Vagina (tissue), 2 donors: ENCODE results near the gene KIF2A. TPM values are rescaled to one million over a fixed set of nuclear protein-coding genes. Genes with fewer than 3 reads are reported as not detected.

ENCODE experiments used
- DNase-seq, 2 donors: peaks; one replicate each; pipeline ENCODE4 v3.0.0-alpha.2; 2017; ENCODE audit errors: extremely low spot score in 2 of 2
- H3K27ac ChIP-seq: fragments of 200-600 bp; sonication (generic); one replicate; pipeline ENCODE4 v1.5.1; 2019
- H3K27me3 ChIP-seq: fragments of 200-600 bp; sonication (generic); one replicate; pipeline ENCODE4 v1.5.1; 2019
- H3K36me3 ChIP-seq, 2 donors: fragments of 200-600 bp; sonication (generic); one replicate each; pipeline ENCODE4 v1.5.1; 2017 to 2019
- H3K4me1 ChIP-seq: fragments of 200-600 bp; sonication (generic); one replicate; pipeline ENCODE4 v1.5.1; 2019
- H3K4me3 ChIP-seq, 2 donors: fragments of 200-600 bp; sonication (generic); 1 replicate in 1 of 2; 2 replicates in 1 of 2; pipeline ENCODE4 v1.5.1; 2016 to 2019
- H3K9me3 ChIP-seq: fragments of 200-600 bp; sonication (generic); one replicate; pipeline ENCODE4 v1.5.1; 2019
- POLR2A ChIP-seq, 2 donors: fragments of 450-650 bp; IDR thresholded peaks; one replicate each; pipeline ENCODE4 v1.6.1; 2017; ENCODE audit warnings: antibody characterized with exemption in 2 of 2, mild to moderate bottlenecking in 2 of 2, moderate library complexity in 2 of 2
- POLR2AphosphoS5 ChIP-seq, 2 donors: sonication (generic); formaldehyde crosslinking; IDR thresholded peaks; one replicate each; pipeline ENCODE4 v1.9.0; 2017; ENCODE audit warnings: antibody characterized with exemption in 2 of 2, mild to moderate bottlenecking in 2 of 2, low read depth in 1 of 2; ENCODE audit not compliant: insufficient read depth in 1 of 2
- intact Hi-C: fragments of 100-400 bp; cut with DNase I; formaldehyde crosslinking; loops from one replicate; pipeline ENCODE4 v1.15.1; 2023
- total RNA-seq: library from RNA; depleted of rRNA; stranded (reverse); fragments of >200 nt; gene quantifications from one replicate; pipeline ENCODE4 v1.2.3, GENCODE V29; 2016
- TF ChIP-seq, protein P1 (sequence below), 3 experiments: fragments of 450-650 bp in 2 of 3; fragments of 200-600 bp in 1 of 3; sonication (generic) in 1 of 3; IDR thresholded peaks; one replicate each; pipeline ENCODE4 v1.5.1; 2017 to 2019; ENCODE audit warnings: antibody characterized with exemption in 3 of 3, mild to moderate bottlenecking in 2 of 3, moderate library complexity in 2 of 3

The KIF2A gene
- 30.2 TPM for total RNA-seq

DNA sequence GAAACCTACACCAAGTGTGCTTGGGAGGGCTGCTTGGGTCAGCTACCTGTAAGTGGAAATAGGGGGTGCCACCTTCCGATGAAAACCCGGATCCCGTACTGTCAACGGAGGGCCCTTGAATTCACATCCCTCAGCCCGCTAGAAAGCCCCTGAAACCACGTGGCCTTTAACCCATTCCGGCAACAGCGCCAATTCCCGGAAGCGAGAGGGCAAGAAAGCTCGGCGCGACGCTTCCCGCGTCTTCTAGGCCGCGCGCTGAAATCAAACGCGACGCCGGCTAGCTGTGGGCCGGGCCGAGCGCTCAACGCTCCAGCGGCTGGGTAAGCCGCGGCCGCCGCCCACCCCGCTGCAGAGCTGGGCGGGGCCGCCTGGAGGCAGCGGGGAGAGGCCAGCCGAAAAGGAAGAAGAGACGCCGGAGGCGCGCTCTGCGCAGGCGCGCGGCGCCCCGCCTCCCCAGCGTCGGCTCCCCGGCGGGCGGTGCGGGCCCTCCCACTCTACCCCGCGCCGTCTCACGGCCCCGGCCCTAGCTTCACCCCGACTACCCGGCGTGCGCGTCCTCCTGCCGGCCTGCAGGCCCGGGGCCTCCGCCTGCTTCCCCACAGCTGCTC lies at the start of gene KIF2A:
TSS of gene KIF2A (plus strand) at position 492 of the 608 bp plus-strand sequence. CDS start 267 bp downstream, outside the sequence.
- Histone ChIP-seq H3K27me3 (no peaks in the 10 kb centered on the region), H3K4me1 (peaks cover 27% of the 10 kb centered on the region), H3K9me3 (no peaks in the 10 kb centered on the region), H3K27ac (peak within 1 kb of the TSS; percentile 90), H3K4me3 (peak within 1 kb of the TSS; percentile 85 to 96), H3K36me3 (no peaks in the 10 kb centered on the region)
- peak in 1 of 2 donors; percentile 89 for DNase-seq
- intact Hi-C loops = no loop called here
- TF ChIP-seq, protein P1, sequence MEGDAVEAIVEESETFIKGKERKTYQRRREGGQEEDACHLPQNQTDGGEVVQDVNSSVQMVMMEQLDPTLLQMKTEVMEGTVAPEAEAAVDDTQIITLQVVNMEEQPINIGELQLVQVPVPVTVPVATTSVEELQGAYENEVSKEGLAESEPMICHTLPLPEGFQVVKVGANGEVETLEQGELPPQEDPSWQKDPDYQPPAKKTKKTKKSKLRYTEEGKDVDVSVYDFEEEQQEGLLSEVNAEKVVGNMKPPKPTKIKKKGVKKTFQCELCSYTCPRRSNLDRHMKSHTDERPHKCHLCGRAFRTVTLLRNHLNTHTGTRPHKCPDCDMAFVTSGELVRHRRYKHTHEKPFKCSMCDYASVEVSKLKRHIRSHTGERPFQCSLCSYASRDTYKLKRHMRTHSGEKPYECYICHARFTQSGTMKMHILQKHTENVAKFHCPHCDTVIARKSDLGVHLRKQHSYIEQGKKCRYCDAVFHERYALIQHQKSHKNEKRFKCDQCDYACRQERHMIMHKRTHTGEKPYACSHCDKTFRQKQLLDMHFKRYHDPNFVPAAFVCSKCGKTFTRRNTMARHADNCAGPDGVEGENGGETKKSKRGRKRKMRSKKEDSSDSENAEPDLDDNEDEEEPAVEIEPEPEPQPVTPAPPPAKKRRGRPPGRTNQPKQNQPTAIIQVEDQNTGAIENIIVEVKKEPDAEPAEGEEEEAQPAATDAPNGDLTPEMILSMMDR (IDR thresholded peaks at IDR 0.05) = no peak
- TF ChIP-seq POLR2A (IDR thresholded peaks at IDR 0.05) = peak in 1 of 2 donors; percentile 27
- TF ChIP-seq POLR2AphosphoS5 (IDR thresholded peaks at IDR 0.05; ENCODE audit: insufficient read depth in 1 of 2, low read depth in 1 of 2) = peak in 1 of 2 donors; percentile 57

DNA sequence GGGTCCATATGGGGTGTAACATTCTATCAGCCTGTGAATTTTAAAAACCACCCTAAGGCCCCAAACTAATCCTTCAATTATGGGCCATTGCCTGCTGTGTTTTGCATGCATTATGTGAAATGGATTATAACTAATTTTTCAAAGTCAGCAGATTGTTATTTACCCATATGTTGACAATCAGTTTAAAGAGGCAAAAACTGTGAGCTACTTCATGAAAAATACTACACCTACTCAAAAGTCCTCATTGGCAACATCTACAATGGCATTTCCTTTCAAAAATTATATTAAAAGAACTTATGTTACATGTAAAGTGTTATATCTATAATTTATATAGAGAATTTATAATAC lies 49.0 kb upstream of the KIF2A start:
- intact Hi-C loops = no loop called here
- H3K4me1 ChIP-seq = no peaks in the 10 kb centered on the region
- H3K27me3 ChIP-seq = no peaks in the 10 kb centered on the region
- no peak for DNase-seq
- H3K9me3 ChIP-seq = no peaks in the 10 kb centered on the region
- H3K36me3 ChIP-seq = no peaks in the 10 kb centered on the region
- H3K4me3 ChIP-seq = no peak overlapping the region
- no peak for TF ChIP-seq POLR2AphosphoS5 (IDR thresholded peaks at IDR 0.05; ENCODE audit: insufficient read depth in 1 of 2, low read depth in 1 of 2)
- no peak for TF ChIP-seq POLR2A (IDR thresholded peaks at IDR 0.05)
- TF ChIP-seq, protein P1 (IDR thresholded peaks at IDR 0.05) = no peak
- no peak overlapping the region for H3K27ac ChIP-seq

DNA sequence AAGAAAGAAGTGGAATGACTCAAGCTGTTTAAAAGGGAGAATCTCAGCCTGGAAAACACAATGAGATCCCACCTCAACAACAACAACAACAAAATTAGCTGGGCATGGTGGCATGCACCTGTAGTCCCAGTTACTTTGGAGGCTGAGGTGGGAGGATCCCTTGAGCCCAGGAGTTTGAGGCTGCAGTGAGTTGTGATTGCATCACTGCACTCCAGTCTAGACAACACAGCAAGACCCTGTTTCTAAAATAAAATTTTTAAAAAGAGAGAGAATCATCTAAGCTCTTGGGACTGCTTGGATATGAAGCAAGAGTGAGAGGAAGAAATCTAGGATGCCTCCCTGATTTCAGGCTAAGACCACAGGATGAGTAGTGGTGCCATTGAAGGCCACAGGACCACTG lies 47.4 kb upstream of the KIF2A start:
- Histone ChIP-seq H3K36me3 (no peaks in the 10 kb centered on the region), H3K4me1 (no peaks in the 10 kb centered on the region), H3K27ac (no peak overlapping the region), H3K9me3 (no peaks in the 10 kb centered on the region), H3K4me3 (no peak overlapping the region), H3K27me3 (no peaks in the 10 kb centered on the region)
- DNase-seq = no peak
- intact Hi-C loops = no loop called here
- TF ChIP-seq, protein P1 (IDR thresholded peaks at IDR 0.05) = no peak
- no peak for TF ChIP-seq POLR2A (IDR thresholded peaks at IDR 0.05)
- TF ChIP-seq POLR2AphosphoS5 (IDR thresholded peaks at IDR 0.05; ENCODE audit: insufficient read depth in 1 of 2, low read depth in 1 of 2) = no peak

DNA sequence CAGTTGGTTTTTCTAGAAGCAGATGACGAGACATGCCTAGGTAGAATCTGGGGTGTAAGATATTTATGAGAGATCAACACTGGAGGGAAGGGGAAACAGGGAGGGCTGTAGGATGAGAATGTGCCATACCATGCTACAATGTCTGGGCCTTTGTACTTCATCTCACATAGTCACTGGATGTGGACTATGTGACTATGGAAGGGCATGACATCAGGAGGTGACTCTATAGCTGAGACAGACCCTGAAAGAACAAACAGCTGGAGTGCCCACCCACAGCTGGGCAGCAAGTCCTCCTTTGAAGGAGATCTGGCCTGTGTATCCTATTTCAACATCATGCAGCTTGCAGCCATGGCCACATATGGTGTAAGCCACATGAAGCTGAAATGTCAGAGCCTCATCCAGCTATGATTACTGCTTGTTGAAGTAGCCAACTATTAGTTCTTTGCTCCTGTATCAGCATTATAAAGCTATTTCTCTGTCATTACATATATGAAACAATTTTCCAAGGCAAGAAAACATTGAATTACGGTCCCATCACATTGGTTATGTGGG lies 46.2 kb upstream of the KIF2A start:
- Histone ChIP-seq H3K4me3 (no peak overlapping the region), H3K4me1 (no peaks in the 10 kb centered on the region), H3K27me3 (no peaks in the 10 kb centered on the region), H3K36me3 (no peaks in the 10 kb centered on the region), H3K9me3 (no peaks in the 10 kb centered on the region), H3K27ac (no peak overlapping the region)
- DNase-seq = no peak
- intact Hi-C loops = no loop called here
- TF ChIP-seq, protein P1 (IDR thresholded peaks at IDR 0.05) = no peak
- TF ChIP-seq POLR2A (IDR thresholded peaks at IDR 0.05) (no peak), POLR2AphosphoS5 (IDR thresholded peaks at IDR 0.05; ENCODE audit: insufficient read depth in 1 of 2, low read depth in 1 of 2) (no peak)

DNA sequence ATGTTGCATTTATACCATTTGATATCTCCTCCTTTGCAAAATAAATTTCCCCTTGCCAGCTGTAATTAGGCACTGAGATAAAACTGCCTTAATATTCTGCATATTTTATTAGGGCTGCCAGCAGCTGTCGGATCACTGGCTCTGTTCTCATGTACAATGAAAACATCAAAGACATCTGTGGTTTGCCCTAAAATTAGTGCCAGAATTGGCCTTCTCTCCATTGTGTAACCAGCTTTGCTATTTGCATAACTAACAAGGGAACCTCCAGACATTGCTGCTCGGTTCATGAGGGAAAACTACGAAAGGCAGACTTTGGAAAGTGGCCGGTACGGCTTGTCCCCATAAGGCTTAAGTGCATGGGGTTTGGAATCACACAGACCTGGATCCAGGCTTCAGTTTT lies 45.5 kb upstream of the KIF2A start:
- Histone ChIP-seq H3K27me3 (no peaks in the 10 kb centered on the region), H3K27ac (no peak overlapping the region), H3K9me3 (no peaks in the 10 kb centered on the region), H3K4me3 (no peak overlapping the region), H3K36me3 (no peaks in the 10 kb centered on the region), H3K4me1 (no peaks in the 10 kb centered on the region)
- intact Hi-C loops = no loop called here
- no peak for DNase-seq
- TF ChIP-seq POLR2AphosphoS5 (IDR thresholded peaks at IDR 0.05; ENCODE audit: insufficient read depth in 1 of 2, low read depth in 1 of 2) = no peak
- TF ChIP-seq, protein P1 (IDR thresholded peaks at IDR 0.05) = no peak
- no peak for TF ChIP-seq POLR2A (IDR thresholded peaks at IDR 0.05)
